ENCODE results near the gene ST3GAL2. TPM values are rescaled to one million over a fixed set of nuclear protein-coding genes. Genes with fewer than 3 reads are reported as not detected.

ST3GAL2 gene
- total RNA-seq, 1 donor from 2014 or later, result 57.4 TPM

GRCh38 chr16:70481929-70482536 is 43.1 kb upstream of the ST3GAL2 start:
- CTCF ChIA-PET, result no interaction called here
- intact Hi-C loops (cut with micrococcal nuclease), result no loop called here
- H3K4me3 Mint-ChIP-seq, result no peak overlapping the region
- peaks cover 62% of the 10 kb centered on the region for H3K36me3 Mint-ChIP-seq (ENCODE audit: low read depth)
- no peaks in the 10 kb centered on the region for H3K4me1 Mint-ChIP-seq
- no peak for DNase-seq
- ATAC-seq (ENCODE audit: low read depth), result no peak
- H3K27ac Mint-ChIP-seq, result no peak overlapping the region
- POLR2A ChIA-PET, result interaction anchor here (2.0 kb wide), 1 partner anchor 101 kb away, joined by 12 read pairs; no protein-coding TSS in a partner anchor
- no peaks in the 10 kb centered on the region for H3K9me3 Mint-ChIP-seq
- TF ChIP-seq, protein P1, sequence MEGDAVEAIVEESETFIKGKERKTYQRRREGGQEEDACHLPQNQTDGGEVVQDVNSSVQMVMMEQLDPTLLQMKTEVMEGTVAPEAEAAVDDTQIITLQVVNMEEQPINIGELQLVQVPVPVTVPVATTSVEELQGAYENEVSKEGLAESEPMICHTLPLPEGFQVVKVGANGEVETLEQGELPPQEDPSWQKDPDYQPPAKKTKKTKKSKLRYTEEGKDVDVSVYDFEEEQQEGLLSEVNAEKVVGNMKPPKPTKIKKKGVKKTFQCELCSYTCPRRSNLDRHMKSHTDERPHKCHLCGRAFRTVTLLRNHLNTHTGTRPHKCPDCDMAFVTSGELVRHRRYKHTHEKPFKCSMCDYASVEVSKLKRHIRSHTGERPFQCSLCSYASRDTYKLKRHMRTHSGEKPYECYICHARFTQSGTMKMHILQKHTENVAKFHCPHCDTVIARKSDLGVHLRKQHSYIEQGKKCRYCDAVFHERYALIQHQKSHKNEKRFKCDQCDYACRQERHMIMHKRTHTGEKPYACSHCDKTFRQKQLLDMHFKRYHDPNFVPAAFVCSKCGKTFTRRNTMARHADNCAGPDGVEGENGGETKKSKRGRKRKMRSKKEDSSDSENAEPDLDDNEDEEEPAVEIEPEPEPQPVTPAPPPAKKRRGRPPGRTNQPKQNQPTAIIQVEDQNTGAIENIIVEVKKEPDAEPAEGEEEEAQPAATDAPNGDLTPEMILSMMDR (IDR thresholded peaks at IDR 0.05), result no peak
- no peaks in the 10 kb centered on the region for H3K27me3 Mint-ChIP-seq

DNA sequence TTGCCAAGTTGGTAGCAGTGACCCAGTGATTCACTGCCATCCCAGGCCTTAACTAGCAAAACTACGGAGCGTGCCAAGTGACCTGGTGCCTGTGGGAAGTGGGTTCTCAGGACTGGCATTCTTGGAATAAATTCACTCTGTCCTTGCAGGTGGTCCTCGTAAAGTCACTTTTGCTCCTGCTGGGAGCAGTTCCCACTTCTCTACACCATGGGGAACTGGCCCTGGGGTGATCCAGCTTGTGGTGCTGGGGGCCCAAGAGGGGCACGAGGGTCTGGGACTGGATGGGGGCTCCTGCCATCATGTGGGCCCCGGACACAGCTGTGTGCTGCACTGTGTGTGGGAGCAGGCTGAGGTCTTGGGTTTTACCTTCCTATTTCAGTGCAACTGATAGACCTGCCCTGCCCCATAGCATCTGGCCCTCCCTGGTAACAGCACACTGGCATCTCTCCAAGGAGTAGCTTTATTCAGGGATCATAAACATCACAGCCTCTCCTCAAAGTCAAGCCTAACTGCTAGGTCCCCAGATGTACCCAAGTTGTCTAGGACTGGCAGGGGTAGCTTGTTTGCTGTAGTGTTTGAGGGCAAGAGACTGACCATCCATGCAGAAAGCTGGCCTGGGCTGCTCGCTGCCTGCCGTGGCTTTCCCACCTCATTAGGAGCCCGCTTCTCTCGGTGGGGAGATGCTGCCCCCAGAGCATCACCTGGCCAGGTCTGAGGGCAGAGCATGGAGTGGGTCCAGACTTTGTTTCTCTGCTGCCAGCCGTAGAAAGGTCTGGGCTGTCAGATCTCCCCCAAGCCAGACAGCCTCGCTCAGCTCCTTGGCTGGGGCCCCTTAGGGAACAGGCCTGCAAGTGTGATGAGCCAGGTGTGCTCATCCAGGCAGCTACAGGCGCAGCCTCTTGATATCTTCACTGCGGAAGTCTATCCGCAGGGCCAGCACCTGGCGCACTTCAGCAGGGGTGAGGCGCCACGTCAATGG is 41.5 kb upstream of the ST3GAL2 start:
- H3K9me3 Mint-ChIP-seq, result no peaks in the 10 kb centered on the region
- ChIA-PET POLR2A (interaction anchor here (0.9 to 1.1 kb wide), 2 partner anchors 49 to 99 kb away, joined by 3 read pairs; no protein-coding TSS in a partner anchor), CTCF (interaction anchor here (0.7 kb wide), 1 partner anchor 107 kb away, joined by 3 read pairs; no protein-coding TSS in a partner anchor)
- no peak for DNase-seq
- ATAC-seq (ENCODE audit: low read depth), result no peak
- no peak overlapping the region for H3K4me3 Mint-ChIP-seq
- TF ChIP-seq, protein P1 (IDR thresholded peaks at IDR 0.05), result no peak
- H3K27ac Mint-ChIP-seq, result no peak overlapping the region
- H3K4me1 Mint-ChIP-seq, result peaks cover 5% of the 10 kb centered on the region
- intact Hi-C loops (cut with micrococcal nuclease), result no loop called here
- no peaks in the 10 kb centered on the region for H3K27me3 Mint-ChIP-seq
- peaks cover 58% of the 10 kb centered on the region for H3K36me3 Mint-ChIP-seq (ENCODE audit: low read depth)

DNA sequence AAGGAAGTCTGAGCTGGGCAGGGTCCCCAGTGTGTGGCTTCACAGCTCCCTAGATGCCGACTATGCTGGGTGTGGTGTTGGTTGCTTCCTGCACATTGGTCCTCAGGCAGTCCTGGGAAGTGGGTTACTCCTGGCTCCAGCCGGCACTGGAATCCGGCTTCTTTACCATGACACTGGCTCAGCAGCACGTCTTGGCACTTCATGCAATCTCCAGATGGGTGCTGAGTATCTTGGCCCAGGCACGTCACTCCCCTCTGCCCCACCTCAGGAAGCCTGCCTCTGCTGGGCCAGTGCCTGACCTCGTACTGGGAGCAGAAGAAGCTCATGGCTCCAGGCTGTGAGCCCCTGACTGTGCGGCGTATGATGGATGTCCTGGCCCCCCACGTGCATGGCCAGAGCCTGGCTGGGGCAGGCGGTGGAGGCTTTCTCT is 40.0 kb upstream of the ST3GAL2 start:
- Mint-ChIP-seq H3K9me3 (no peaks in the 10 kb centered on the region), H3K27ac (no peak overlapping the region), H3K4me1 (peaks cover 5% of the 10 kb centered on the region), H3K36me3 (ENCODE audit: low read depth) (peaks cover 54% of the 10 kb centered on the region), H3K27me3 (no peaks in the 10 kb centered on the region), H3K4me3 (no peak overlapping the region)
- no peak for ATAC-seq (ENCODE audit: low read depth)
- CTCF ChIA-PET, result no interaction called here
- POLR2A ChIA-PET, result interaction anchor here (0.6 to 1.1 kb wide), 2 partner anchors 98 to 866 kb away, joined by 3 to 4 read pairs; no protein-coding TSS in a partner anchor
- intact Hi-C loops (cut with micrococcal nuclease), result loop anchor here (5.0 kb wide), 1 partner anchor 97 kb away; no protein-coding TSS in a partner anchor
- no peak for DNase-seq
- TF ChIP-seq, protein P1 (IDR thresholded peaks at IDR 0.05), result no peak

- ChIA-PET POLR2A (interaction anchor here (1.1 kb wide), 1 partner anchor 97 kb away, joined by 4 read pairs; no protein-coding TSS in a partner anchor), CTCF (no interaction called here)
- peaks cover 50% of the 10 kb centered on the region for H3K36me3 Mint-ChIP-seq (ENCODE audit: low read depth)
- no peak overlapping the region for H3K27ac Mint-ChIP-seq
- H3K27me3 Mint-ChIP-seq, result no peaks in the 10 kb centered on the region
- peaks cover 5% of the 10 kb centered on the region for H3K4me1 Mint-ChIP-seq
- TF ChIP-seq, protein P1 (IDR thresholded peaks at IDR 0.05), result no peak
- no peaks in the 10 kb centered on the region for H3K9me3 Mint-ChIP-seq
- intact Hi-C loops (cut with micrococcal nuclease), result loop anchor here (5.0 kb wide), 1 partner anchor 96 kb away; no protein-coding TSS in a partner anchor
- ATAC-seq (ENCODE audit: low read depth) (no peak), DNase-seq (no peak)
- H3K4me3 Mint-ChIP-seq, result no peak overlapping the region
Observed at GRCh38 chr16:70478169-70478568, 39.3 kb upstream of the ST3GAL2 start.

Data from activated B cell treated with CpG ODN at 0.5 μM for 24 hours (primary cell).